Prostate gland (tissue), 2 donors: ENCODE measurements around the gene EEF1A2. TPM values are rescaled to one million over a fixed set of nuclear protein-coding genes. Genes with fewer than 3 reads are reported as not detected.

ENCODE experiments used
- DNase-seq: peaks from one replicate; pipeline ENCODE4 v3.0.0-alpha.2; 2019; ENCODE audit warnings: low spot score
- H3K27ac ChIP-seq, 2 donors: fragments of 200-600 bp; sonication (generic); 2 replicates each; pipeline ENCODE4 v1.5.1; 2017 to 2019
- H3K27me3 ChIP-seq: fragments of 200-600 bp; sonication (generic); replicated peaks from 2 replicates; pipeline ENCODE4 v1.5.1; 2019; ENCODE audit not compliant: insufficient read depth
- H3K36me3 ChIP-seq, 2 donors: fragments of 200-600 bp; sonication (generic); 1 replicate in 1 of 2; 2 replicates in 1 of 2; pipeline versions ENCODE4 v1.5.1 to v1.8.1; 2017 to 2019
- H3K4me1 ChIP-seq: fragments of 200-600 bp; sonication (generic); replicated peaks from 2 replicates; pipeline ENCODE4 v1.5.1; 2019
- H3K4me3 ChIP-seq, 2 donors: fragments of 200-600 bp; sonication (generic); 2 replicates each; pipeline ENCODE4 v1.5.1; 2017 to 2019
- H3K9me3 ChIP-seq: fragments of 200-600 bp; sonication (generic); 2 replicates; pipeline ENCODE4 v1.5.1; 2017
- CTCF ChIP-seq, 4 experiments: fragments of 200-600 bp in 2 of 4; fragments of 450-650 bp in 2 of 4; sonication (generic) in 2 of 4; IDR thresholded peaks; 1 replicate in 3 of 4; 2 replicates in 1 of 4; pipeline ENCODE4 v1.5.1; 2016 to 2019; ENCODE audit warnings: antibody characterized with exemption in 4 of 4, mild to moderate bottlenecking in 2 of 4, moderate library complexity in 2 of 4
- POLR2A ChIP-seq: fragments of 450-650 bp; IDR thresholded peaks from one replicate; pipeline ENCODE4 v1.6.1; 2016; ENCODE audit warnings: antibody characterized with exemption, mild to moderate bottlenecking
- POLR2AphosphoS5 ChIP-seq: sonication (generic); formaldehyde crosslinking; IDR thresholded peaks from one replicate; pipeline ENCODE4 v1.6.1; 2017; ENCODE audit warnings: antibody characterized with exemption
- WGBS: methylation state at CpG from one replicate; pipeline ENCODE4 v1.1.5; 2018; 5-methylcytosine and 5-hydroxymethylcytosine counted together
- intact Hi-C: fragments of 100-400 bp; cut with DNase I; formaldehyde crosslinking; loops from one replicate; pipeline ENCODE4 v1.14.2; 2022
- total RNA-seq, 2 donors: library from RNA; depleted of rRNA; stranded (reverse); fragments of >200 nt; gene quantifications; one replicate each; pipeline ENCODE4 v1.1.0, GENCODE V29; 2016

Gene EEF1A2
- total RNA-seq, 2 donors from 2014 or later, result 13.4 to 20.9 TPM

GRCh38 chr20:63475209-63475608 is 23.7 kb downstream of the EEF1A2 start:
- Histone ChIP-seq H3K27me3 (peaks cover 40% of the 10 kb centered on the region), H3K27ac (no peak overlapping the region), H3K4me1 (peaks cover 4% of the 10 kb centered on the region), H3K4me3 (no peak overlapping the region), H3K9me3 (no peaks in the 10 kb centered on the region), H3K36me3 (no peaks in the 10 kb centered on the region)
- 6% methylated on average over 16 of the region's 16 CpGs for WGBS
- no peak for DNase-seq
- intact Hi-C loops, result no loop called here
- no peak for TF ChIP-seq CTCF (IDR thresholded peaks at IDR 0.05)

GRCh38 chr20:63473555-63474449 is 25.1 kb downstream of the EEF1A2 start:
- TF ChIP-seq POLR2AphosphoS5, result no peak
- Histone ChIP-seq H3K4me3 (no peak overlapping the region), H3K27me3 (peaks cover 36% of the 10 kb centered on the region), H3K4me1 (peaks cover 4% of the 10 kb centered on the region), H3K27ac (no peak overlapping the region), H3K9me3 (no peaks in the 10 kb centered on the region), H3K36me3 (no peaks in the 10 kb centered on the region)
- intact Hi-C loops, result no loop called here
- no peak for DNase-seq
- WGBS, result 33% methylated on average over 30 of the region's 30 CpGs

GRCh38 chr20:63472862-63473390 is 26.0 kb downstream of the EEF1A2 start:
- no peak for TF ChIP-seq POLR2AphosphoS5
- no peak for TF ChIP-seq CTCF (IDR thresholded peaks at IDR 0.05)
- no peak for TF ChIP-seq POLR2A
- H3K4me1 ChIP-seq, result peaks cover 4% of the 10 kb centered on the region
- H3K9me3 ChIP-seq, result no peaks in the 10 kb centered on the region
- H3K27ac ChIP-seq, result no peak overlapping the region
- H3K4me3 ChIP-seq, result no peak overlapping the region
- intact Hi-C loops, result no loop called here
- H3K27me3 ChIP-seq, result peaks cover 36% of the 10 kb centered on the region
- WGBS, result 40% methylated on average over 11 of the region's 13 CpGs
- H3K36me3 ChIP-seq, result no peaks in the 10 kb centered on the region
- no peak for DNase-seq

- Histone ChIP-seq H3K36me3 (no peaks in the 10 kb centered on the region), H3K4me1 (peaks cover 4% of the 10 kb centered on the region), H3K27me3 (peaks cover 36% of the 10 kb centered on the region), H3K4me3 (peak within 1 kb of the TSS in 1 of 2 donors; percentile 15), H3K27ac (no peak within 1 kb of the TSS), H3K9me3 (no peaks in the 10 kb centered on the region)
- intact Hi-C loops, result no loop called here
- no peak for DNase-seq
- TF ChIP-seq CTCF (IDR thresholded peaks at IDR 0.05) (no peak), POLR2A (no peak), POLR2AphosphoS5 (no peak)
- 0% methylated on average over 24 of the region's 111 CpGs for WGBS
Measured at GRCh38 chr20:63471981-63472831, 26.7 kb downstream of the EEF1A2 start, which contains the start of gene KCNQ2. Gene KCNQ2, minus strand, starts transcription at chr20:63472655. Its CDS starts 192 bp downstream, at chr20:63472463.

- Histone ChIP-seq H3K9me3 (no peaks in the 10 kb centered on the region), H3K36me3 (no peaks in the 10 kb centered on the region), H3K4me1 (peaks cover 4% of the 10 kb centered on the region), H3K27ac (no peak overlapping the region), H3K4me3 (no peak overlapping the region), H3K27me3 (peaks cover 32% of the 10 kb centered on the region)
- intact Hi-C loops, result no loop called here
- under 1% methylated on average over 23 of the region's 27 CpGs for WGBS
- TF ChIP-seq POLR2AphosphoS5, result no peak
- TF ChIP-seq POLR2A, result no peak
- no peak for TF ChIP-seq CTCF (IDR thresholded peaks at IDR 0.05)
- no peak for DNase-seq
Measured at GRCh38 chr20:63471717-63471980, 27.2 kb downstream of the EEF1A2 start.
